NB4 (cell line): Measurements from ENCODE around the gene CHTF18.
A peak's percentile ranks its signal among the peaks of the same experiment; 100 is the strongest.

ENCODE experiments used
- DNase-seq: peaks from one replicate; pipeline ENCODE4 v3.0.0; 2010; ENCODE audit warnings: low read depth
- H3K4me3 ChIP-seq: one replicate; pipeline ENCODE4 v1.5.1; 2011; ENCODE audit warnings: mild to moderate bottlenecking, low read depth, low read length, moderate library complexity
- CTCF ChIP-seq: IDR thresholded peaks from one replicate; pipeline ENCODE4 v1.5.1; 2012; ENCODE audit warnings: low read depth, low read length
- MAX ChIP-seq: IDR thresholded peaks from 2 replicates; pipeline ENCODE4 v1.6.1; 2011; ENCODE audit warnings: low read depth, low read length
- MYC ChIP-seq: IDR thresholded peaks from 2 replicates; pipeline ENCODE4 v1.6.1; 2011; ENCODE audit warnings: low read depth, low read length
- POLR2A ChIP-seq: IDR thresholded peaks from 2 replicates; pipeline ENCODE4 v1.6.1; 2011; ENCODE audit warnings: mild to moderate bottlenecking; ENCODE audit not compliant: insufficient read length; ENCODE audit errors: extremely low read depth

The CHTF18 gene

GRCh38 chr16:783404-784161, 4.8 kb upstream of the CHTF18 start:
- DNase-seq, result no peak
- no peak for TF ChIP-seq CTCF

GRCh38 chr16:784431-784830, 4.0 kb upstream of the CHTF18 start:
- H3K4me3 ChIP-seq, result no peak overlapping the region
- no peak for DNase-seq
- no peak for TF ChIP-seq MAX

More at GRCh38 chr16:783404-784161, 4.8 kb upstream of the CHTF18 start:
- no peak overlapping the region for H3K4me3 ChIP-seq

- no peak overlapping the region for H3K4me3 ChIP-seq
- TF ChIP-seq MAX (no peak), POLR2A (no peak), CTCF (peak; percentile 54), MYC (no peak)
- peak; percentile 58 for DNase-seq
These were observed 2.6 kb upstream of the CHTF18 start for GRCh38 chr16:785563-786535.

- DNase-seq, result no peak
- peak overlapping the region; percentile 75 for H3K4me3 ChIP-seq
- TF ChIP-seq CTCF, result no peak
- no peak for TF ChIP-seq MAX
These were observed 976 bp upstream of the CHTF18 start for GRCh38 chr16:787321-787966.

GRCh38 chr16:787978-788398, 432 bp upstream of the CHTF18 start, which contains the start of gene RPUSD1:
Gene RPUSD1, minus strand, starts transcription at chr16:788381. Its CDS starts 644 bp downstream, at chr16:787737.
- peak within 1 kb of the TSS; percentile 75 for H3K4me3 ChIP-seq
- no peak for DNase-seq

More at GRCh38 chr16:787978-788398, 432 bp upstream of the CHTF18 start, which contains the start of gene RPUSD1:
- TF ChIP-seq POLR2A (no peak), MYC (no peak), MAX (no peak), CTCF (no peak)
